ENCODE measurements around the gene NMT2. TPM values are rescaled to one million over a fixed set of nuclear protein-coding genes. Genes with fewer than 3 reads are reported as not detected.

The NMT2 gene
- total RNA-seq: 100 to 1,000 TPM in 1 of 4 donors, 10 to 100 TPM in 3; 57.5 to 102 (median 76.6) TPM

GRCh38 chr10:15168291-15168785 lies at the start of gene NMT2:
NMT2 (minus strand) TSS chr10:15168693; CDS start chr10:15168612, 81 bp downstream.
- TF ChIP-seq, protein P1, sequence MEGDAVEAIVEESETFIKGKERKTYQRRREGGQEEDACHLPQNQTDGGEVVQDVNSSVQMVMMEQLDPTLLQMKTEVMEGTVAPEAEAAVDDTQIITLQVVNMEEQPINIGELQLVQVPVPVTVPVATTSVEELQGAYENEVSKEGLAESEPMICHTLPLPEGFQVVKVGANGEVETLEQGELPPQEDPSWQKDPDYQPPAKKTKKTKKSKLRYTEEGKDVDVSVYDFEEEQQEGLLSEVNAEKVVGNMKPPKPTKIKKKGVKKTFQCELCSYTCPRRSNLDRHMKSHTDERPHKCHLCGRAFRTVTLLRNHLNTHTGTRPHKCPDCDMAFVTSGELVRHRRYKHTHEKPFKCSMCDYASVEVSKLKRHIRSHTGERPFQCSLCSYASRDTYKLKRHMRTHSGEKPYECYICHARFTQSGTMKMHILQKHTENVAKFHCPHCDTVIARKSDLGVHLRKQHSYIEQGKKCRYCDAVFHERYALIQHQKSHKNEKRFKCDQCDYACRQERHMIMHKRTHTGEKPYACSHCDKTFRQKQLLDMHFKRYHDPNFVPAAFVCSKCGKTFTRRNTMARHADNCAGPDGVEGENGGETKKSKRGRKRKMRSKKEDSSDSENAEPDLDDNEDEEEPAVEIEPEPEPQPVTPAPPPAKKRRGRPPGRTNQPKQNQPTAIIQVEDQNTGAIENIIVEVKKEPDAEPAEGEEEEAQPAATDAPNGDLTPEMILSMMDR (IDR thresholded peaks at IDR 0.05; ENCODE audit: low read depth): no peak

GRCh38 chr10:15216700-15217099 lies 48.2 kb upstream of the NMT2 start:
- TF ChIP-seq, protein P1 (IDR thresholded peaks at IDR 0.05; ENCODE audit: low read depth): no peak

- TF ChIP-seq, protein P1 (IDR thresholded peaks at IDR 0.05; ENCODE audit: low read depth): no peak
Measured at GRCh38 chr10:15214237-15214636, 45.7 kb upstream of the NMT2 start.

- TF ChIP-seq, protein P1 (IDR thresholded peaks at IDR 0.05; ENCODE audit: low read depth): no peak
Measured at GRCh38 chr10:15213461-15213861, 45.0 kb upstream of the NMT2 start.

DNA sequence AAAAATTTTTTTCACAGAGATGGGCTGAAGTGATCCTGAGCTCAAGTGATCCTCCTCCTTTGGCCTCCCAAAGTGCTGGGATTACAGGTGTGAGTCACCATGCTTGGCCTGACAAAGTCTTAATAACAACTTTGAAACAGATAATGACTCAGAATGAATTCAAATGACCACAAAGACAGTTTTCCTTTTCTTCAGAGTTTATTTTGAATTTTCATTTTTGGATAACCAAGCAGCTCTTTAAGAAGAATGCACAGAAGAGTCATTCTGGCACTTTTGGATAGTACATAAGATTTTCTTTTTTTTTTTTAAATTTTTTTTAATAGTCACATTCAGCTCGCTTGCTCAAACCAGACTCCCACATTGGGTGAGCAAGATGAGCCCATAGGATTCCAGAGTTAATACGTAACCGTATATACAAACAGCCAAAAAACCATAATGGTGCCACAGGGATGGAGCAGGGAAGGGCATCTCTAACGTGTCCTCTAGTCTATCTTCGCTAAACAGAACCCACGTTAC lies 43.0 kb upstream of the NMT2 start:
- TF ChIP-seq, protein P1 (IDR thresholded peaks at IDR 0.05; ENCODE audit: low read depth): no peak

DNA sequence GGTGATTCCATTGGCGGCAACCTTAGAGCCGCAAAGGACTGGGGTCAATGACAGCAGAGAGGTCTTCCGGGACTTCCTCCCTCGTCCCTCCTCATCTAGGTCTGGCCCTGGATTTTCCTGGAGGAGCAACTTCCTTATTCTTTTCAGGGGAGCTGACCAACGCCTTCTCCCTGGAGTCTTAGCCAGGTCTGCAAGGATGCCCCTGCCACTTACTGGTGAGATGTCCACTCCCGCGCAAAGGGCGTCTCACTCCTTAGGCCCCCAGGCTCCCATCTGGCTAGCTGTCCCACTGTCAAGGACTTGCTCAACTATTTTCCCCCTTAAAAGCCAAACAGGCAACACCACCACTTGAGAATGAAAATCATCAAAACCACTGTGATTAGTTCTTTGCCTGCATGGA lies 42.0 kb upstream of the NMT2 start:
- TF ChIP-seq, protein P1 (IDR thresholded peaks at IDR 0.05; ENCODE audit: low read depth): no peak

GRCh38 chr10:15209827-15210509 lies 41.5 kb upstream of the NMT2 start:
- TF ChIP-seq, protein P1 (IDR thresholded peaks at IDR 0.05; ENCODE audit: low read depth): no peak

All from subcutaneous adipose tissue (tissue), 4 donors.